ENCODE data around the gene PEMT. TPM values are rescaled to one million over a fixed set of nuclear protein-coding genes. Genes with fewer than 3 reads are reported as not detected.

The PEMT gene
- polyA plus RNA-seq, 1 donor = 25.7 TPM

DNA sequence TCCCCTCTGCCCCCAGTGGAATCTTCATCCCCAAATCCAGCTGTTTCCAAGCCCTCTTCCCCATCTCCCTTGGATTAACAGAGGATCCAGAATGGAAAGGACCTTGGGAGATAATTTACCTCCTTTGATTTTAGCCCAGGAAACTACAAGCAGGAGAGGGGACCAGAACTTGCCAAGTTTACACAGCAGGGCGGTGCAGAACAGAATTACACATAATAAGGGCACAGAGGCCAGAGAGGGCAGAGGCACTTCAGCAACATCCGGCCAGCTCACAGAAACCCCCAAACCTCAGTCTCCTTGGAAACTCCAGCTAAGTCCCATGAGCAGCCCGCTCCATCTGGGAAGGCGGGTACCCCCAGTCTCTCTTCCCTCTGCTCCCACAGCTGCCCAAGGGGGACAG is 27.2 kb downstream of the PEMT start:
- Histone ChIP-seq H3K9me3 (ENCODE audit: control insufficient read depth, low read depth, low read length) (no peaks in the 10 kb centered on the region), H3K27ac (ENCODE audit: low read length) (peak overlapping the region; percentile 14), H3K4me1 (ENCODE audit: control insufficient read depth, insufficient read depth, low read length) (peaks cover 34% of the 10 kb centered on the region), H3K4me3 (ENCODE audit: low read length) (no peak overlapping the region), H3K36me3 (ENCODE audit: control insufficient read depth, insufficient read depth, low read length) (no peaks in the 10 kb centered on the region), H3K27me3 (ENCODE audit: control insufficient read depth, insufficient read depth, low read length) (no peaks in the 10 kb centered on the region)
- no peak for DNase-seq
- no CpG with 5 or more reads among the region's 4 CpGs for WGBS (ENCODE audit: insufficient coverage, low lambda C conversion rate)

DNA sequence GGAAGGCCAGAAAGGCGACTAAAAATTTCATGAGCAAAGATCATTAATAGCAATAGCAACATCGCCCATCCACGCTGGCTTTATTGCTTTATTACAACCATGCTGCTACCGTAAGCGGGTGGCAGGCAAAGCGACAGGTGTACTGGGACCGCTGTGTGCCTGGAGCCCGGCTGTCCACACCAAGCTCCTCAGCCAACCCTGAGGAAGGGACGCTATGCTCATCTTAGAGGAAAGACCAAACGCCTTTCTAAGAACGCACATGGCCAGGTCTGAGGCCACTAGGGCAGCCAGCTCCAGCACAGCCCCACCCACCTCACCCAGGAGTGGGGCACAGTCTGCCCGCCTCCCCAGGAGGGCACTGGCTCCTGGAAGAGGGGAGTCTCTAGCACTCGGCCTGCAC is 28.0 kb downstream of the PEMT start:
- WGBS (ENCODE audit: insufficient coverage, low lambda C conversion rate) = no CpG with 5 or more reads among the region's 13 CpGs
- Histone ChIP-seq H3K9me3 (ENCODE audit: control insufficient read depth, low read depth, low read length) (no peaks in the 10 kb centered on the region), H3K36me3 (ENCODE audit: control insufficient read depth, insufficient read depth, low read length) (no peaks in the 10 kb centered on the region), H3K4me1 (ENCODE audit: control insufficient read depth, insufficient read depth, low read length) (peaks cover 28% of the 10 kb centered on the region), H3K27me3 (ENCODE audit: control insufficient read depth, insufficient read depth, low read length) (no peaks in the 10 kb centered on the region), H3K4me3 (ENCODE audit: low read length) (no peak overlapping the region), H3K27ac (ENCODE audit: low read length) (peak overlapping the region; percentile 14)
- peak in 1 of 2 donors; percentile 33 for DNase-seq

DNA sequence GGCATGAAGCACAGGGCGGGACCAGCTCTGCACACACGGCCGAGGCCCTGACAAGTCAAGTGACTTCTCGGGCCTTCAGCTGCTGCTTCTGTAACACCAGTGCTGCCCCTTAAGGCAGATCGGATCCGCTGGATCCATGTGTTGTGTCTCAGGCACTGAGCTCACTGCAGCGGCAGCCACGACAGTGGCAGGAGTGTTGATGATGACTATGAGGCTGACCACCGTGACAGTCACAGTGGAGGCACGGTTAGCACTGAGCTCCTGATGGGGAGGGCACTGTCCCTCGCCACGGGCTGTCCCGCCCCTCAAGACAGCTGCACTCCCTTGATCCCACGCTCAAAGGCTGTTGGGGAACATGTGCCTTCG is 29.4 kb downstream of the PEMT start:
- Histone ChIP-seq H3K27me3 (ENCODE audit: control insufficient read depth, insufficient read depth, low read length) (no peaks in the 10 kb centered on the region), H3K27ac (ENCODE audit: low read length) (no peak overlapping the region), H3K4me1 (ENCODE audit: control insufficient read depth, insufficient read depth, low read length) (peaks cover 25% of the 10 kb centered on the region), H3K4me3 (ENCODE audit: low read length) (no peak overlapping the region), H3K9me3 (ENCODE audit: control insufficient read depth, low read depth, low read length) (no peaks in the 10 kb centered on the region), H3K36me3 (ENCODE audit: control insufficient read depth, insufficient read depth, low read length) (no peaks in the 10 kb centered on the region)
- no peak for DNase-seq
- no CpG with 5 or more reads among the region's 15 CpGs for WGBS (ENCODE audit: insufficient coverage, low lambda C conversion rate)

DNA sequence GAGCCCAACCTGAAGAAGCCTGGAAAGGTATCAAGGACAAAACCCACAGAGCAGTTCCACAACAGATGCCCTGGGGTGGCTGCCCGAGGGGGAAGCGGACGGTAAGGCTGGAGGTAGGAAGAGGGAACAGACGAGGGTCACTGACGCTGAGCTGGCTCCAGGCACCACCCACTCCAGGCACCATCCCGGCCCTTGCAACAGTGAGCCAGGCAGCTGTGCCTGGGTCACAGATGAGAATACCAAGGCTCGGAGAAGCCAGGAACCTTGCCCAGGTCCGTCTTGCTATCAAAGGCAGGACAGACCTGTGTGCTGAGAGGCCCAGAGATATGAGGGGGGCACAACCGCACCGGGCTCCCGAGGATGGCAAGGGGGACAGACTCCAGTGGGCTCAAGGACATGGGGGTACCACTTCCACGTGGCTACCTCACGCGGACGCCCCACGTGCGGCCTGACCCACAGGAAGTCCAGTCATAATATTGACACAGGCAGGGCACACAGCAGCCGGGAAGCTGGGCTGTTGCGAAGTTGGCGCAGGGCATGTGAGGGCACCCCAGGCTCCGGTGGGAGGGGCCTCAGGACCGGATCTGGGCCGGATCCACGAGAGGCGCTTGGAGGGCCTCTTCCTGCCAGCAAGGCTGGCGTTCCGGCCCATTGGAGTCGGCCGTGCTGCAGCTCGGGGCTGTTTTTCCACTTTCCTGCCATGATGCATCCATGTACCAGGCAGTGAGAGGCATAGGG is 29.9 kb downstream of the PEMT start:
- Histone ChIP-seq H3K4me1 (ENCODE audit: control insufficient read depth, insufficient read depth, low read length) (peaks cover 25% of the 10 kb centered on the region), H3K27ac (ENCODE audit: low read length) (peak overlapping the region; percentile 0), H3K4me3 (ENCODE audit: low read length) (no peak overlapping the region), H3K27me3 (ENCODE audit: control insufficient read depth, insufficient read depth, low read length) (no peaks in the 10 kb centered on the region), H3K9me3 (ENCODE audit: control insufficient read depth, low read depth, low read length) (no peaks in the 10 kb centered on the region), H3K36me3 (ENCODE audit: control insufficient read depth, insufficient read depth, low read length) (no peaks in the 10 kb centered on the region)
- DNase-seq = no peak
- no CpG with 5 or more reads among the region's 30 CpGs for WGBS (ENCODE audit: insufficient coverage, low lambda C conversion rate)

DNA sequence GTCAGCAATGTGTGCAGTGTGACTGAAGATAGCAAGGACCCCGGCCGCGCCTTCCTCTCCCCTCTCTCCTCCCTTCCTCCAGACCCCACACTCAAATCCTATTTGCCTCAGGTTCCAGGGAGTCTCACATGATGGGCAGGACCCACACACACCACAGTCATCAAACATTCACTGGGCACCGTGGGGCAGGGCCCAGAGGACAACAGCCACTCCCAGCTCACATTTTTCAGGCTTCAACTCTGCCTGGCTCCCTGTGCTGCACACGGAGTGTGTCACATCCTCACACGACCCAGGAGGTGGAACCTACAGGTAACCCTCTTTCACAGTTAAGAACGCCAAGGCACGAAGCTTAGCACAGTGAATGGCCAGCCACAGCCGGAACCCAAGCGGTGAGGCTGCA is 30.5 kb downstream of the PEMT start:
- WGBS (ENCODE audit: insufficient coverage, low lambda C conversion rate) = no CpG with 5 or more reads among the region's 10 CpGs
- H3K27me3 ChIP-seq (ENCODE audit: control insufficient read depth, insufficient read depth, low read length) = no peaks in the 10 kb centered on the region
- H3K9me3 ChIP-seq (ENCODE audit: control insufficient read depth, low read depth, low read length) = no peaks in the 10 kb centered on the region
- no peaks in the 10 kb centered on the region for H3K36me3 ChIP-seq (ENCODE audit: control insufficient read depth, insufficient read depth, low read length)
- H3K27ac ChIP-seq (ENCODE audit: low read length) = peak overlapping the region; percentile 0
- no peak overlapping the region for H3K4me3 ChIP-seq (ENCODE audit: low read length)
- peaks cover 25% of the 10 kb centered on the region for H3K4me1 ChIP-seq (ENCODE audit: control insufficient read depth, insufficient read depth, low read length)
- no peak for DNase-seq

DNA sequence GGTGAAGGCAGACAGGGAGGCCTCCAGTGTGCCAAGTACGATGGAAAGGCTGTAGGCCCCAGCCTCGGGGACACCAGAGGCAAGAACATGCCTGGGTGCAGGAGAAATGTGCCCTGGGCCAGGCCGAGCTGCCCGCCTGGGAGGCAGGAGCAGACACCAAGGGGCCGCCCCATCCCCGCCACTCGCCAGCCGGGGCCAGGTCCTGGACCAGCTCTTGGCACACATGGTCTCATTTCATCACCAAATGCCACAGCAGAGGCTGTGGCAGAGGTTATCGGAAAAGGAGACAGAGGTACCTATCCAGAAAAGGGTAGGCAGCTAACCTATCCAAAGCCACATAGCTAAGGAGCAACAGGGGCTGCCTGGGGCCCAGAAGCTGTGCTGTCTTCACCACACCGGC is 31.3 kb downstream of the PEMT start:
- no peak overlapping the region for H3K27ac ChIP-seq (ENCODE audit: low read length)
- no peak for DNase-seq
- H3K36me3 ChIP-seq (ENCODE audit: control insufficient read depth, insufficient read depth, low read length) = no peaks in the 10 kb centered on the region
- no peaks in the 10 kb centered on the region for H3K27me3 ChIP-seq (ENCODE audit: control insufficient read depth, insufficient read depth, low read length)
- 90% methylated on average over 2 of the region's 10 CpGs for WGBS (ENCODE audit: insufficient coverage, low lambda C conversion rate)
- H3K4me1 ChIP-seq (ENCODE audit: control insufficient read depth, insufficient read depth, low read length) = peaks cover 20% of the 10 kb centered on the region
- no peak overlapping the region for H3K4me3 ChIP-seq (ENCODE audit: low read length)
- H3K9me3 ChIP-seq (ENCODE audit: control insufficient read depth, low read depth, low read length) = no peaks in the 10 kb centered on the region

DNA sequence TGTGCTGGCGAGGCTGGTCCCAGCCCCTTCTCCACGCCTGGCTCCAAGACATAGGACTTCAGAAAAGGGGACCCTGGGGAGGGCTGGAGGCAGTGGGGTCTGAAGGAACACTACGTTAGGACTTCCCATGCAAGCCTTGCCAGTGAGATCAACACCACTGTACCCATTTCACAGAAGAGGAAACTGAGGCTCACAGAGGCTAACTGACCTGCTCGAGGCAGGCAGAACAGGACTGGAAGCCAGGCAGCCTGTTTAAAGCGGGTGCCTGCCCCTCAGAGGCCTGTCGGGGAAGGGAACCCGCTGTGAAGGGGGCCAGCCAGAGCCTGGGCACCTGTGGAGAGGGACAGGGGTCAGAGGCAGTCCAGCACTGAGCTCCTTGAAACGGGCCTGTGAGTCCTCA is 32.3 kb downstream of the PEMT start:
- Histone ChIP-seq H3K9me3 (ENCODE audit: control insufficient read depth, low read depth, low read length) (no peaks in the 10 kb centered on the region), H3K27me3 (ENCODE audit: control insufficient read depth, insufficient read depth, low read length) (no peaks in the 10 kb centered on the region), H3K4me3 (ENCODE audit: low read length) (no peak overlapping the region), H3K27ac (ENCODE audit: low read length) (no peak overlapping the region), H3K36me3 (ENCODE audit: control insufficient read depth, insufficient read depth, low read length) (no peaks in the 10 kb centered on the region), H3K4me1 (ENCODE audit: control insufficient read depth, insufficient read depth, low read length) (peaks cover 15% of the 10 kb centered on the region)
- DNase-seq = no peak
- no CpG with 5 or more reads among the region's 8 CpGs for WGBS (ENCODE audit: insufficient coverage, low lambda C conversion rate)

DNA sequence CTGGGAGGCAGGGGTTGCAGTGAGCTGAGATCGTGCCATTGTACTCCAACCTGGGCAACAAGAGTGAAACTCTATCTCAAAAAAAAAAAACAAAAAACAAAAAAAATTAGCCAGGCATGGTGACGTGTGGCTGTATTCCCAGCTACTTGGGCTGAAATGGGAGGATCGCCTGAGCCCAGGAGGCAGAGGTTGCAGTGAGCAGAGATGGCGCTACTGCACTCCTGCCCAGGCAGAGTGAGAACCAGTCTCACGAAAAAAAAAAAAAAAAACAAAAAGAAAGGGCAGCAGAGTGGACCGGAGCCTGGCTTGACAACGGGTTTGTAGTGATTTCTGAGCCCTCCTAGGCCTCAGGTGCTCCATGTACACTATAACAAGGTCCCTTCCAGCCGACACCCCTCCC is 33.1 kb downstream of the PEMT start:
- no peak overlapping the region for H3K4me3 ChIP-seq (ENCODE audit: low read length)
- H3K9me3 ChIP-seq (ENCODE audit: control insufficient read depth, low read depth, low read length) = no peaks in the 10 kb centered on the region
- H3K4me1 ChIP-seq (ENCODE audit: control insufficient read depth, insufficient read depth, low read length) = peaks cover 8% of the 10 kb centered on the region
- H3K27me3 ChIP-seq (ENCODE audit: control insufficient read depth, insufficient read depth, low read length) = no peaks in the 10 kb centered on the region
- H3K36me3 ChIP-seq (ENCODE audit: control insufficient read depth, insufficient read depth, low read length) = no peaks in the 10 kb centered on the region
- DNase-seq = no peak
- no CpG with 5 or more reads among the region's 8 CpGs for WGBS (ENCODE audit: insufficient coverage, low lambda C conversion rate)
- no peak overlapping the region for H3K27ac ChIP-seq (ENCODE audit: low read length)

DNA sequence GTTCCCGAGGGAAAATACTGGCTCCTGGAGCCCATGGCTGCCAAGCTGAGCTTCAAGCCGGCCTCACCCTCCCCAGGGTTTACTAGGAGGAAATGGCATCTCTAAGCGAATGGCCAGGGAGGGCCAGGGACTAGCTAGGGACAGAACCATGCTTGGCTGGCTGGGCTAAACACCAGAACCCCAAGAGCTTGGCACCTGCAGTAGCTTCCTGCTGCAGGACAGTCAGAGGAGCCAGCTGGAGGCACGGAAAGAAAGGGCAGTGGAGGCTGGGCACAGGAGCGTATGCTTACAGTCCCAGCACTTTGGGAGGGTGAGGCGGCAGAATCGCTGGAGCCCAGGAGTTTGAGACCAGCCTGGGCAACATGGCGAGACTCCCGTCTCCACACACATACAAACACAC is 33.7 kb downstream of the PEMT start:
- Histone ChIP-seq H3K27me3 (ENCODE audit: control insufficient read depth, insufficient read depth, low read length) (no peaks in the 10 kb centered on the region), H3K9me3 (ENCODE audit: control insufficient read depth, low read depth, low read length) (no peaks in the 10 kb centered on the region), H3K27ac (ENCODE audit: low read length) (no peak overlapping the region), H3K4me3 (ENCODE audit: low read length) (no peak overlapping the region), H3K36me3 (ENCODE audit: control insufficient read depth, insufficient read depth, low read length) (no peaks in the 10 kb centered on the region), H3K4me1 (ENCODE audit: control insufficient read depth, insufficient read depth, low read length) (peaks cover 1% of the 10 kb centered on the region)
- DNase-seq = no peak
- WGBS (ENCODE audit: insufficient coverage, low lambda C conversion rate) = no CpG with 5 or more reads among the region's 9 CpGs

DNA sequence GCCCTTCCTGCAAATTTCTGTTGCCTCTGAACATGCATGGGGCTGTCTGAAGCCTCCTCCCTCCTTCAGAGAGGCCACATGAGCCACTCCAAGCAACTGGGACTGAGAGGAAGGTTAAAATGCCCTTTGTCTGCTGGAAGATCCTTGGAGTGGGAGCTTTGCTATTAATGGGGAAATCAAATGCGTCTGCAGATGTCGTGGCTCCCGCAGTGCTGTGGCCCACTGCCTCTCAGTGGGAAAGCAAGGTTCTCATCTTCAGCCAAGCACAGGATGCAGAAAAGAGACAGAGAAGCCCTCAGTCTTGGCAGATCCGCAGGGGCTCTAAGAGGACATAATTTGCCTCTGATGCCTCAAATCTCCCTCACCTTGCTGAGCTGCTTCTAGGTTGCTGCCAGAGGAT is 34.8 kb downstream of the PEMT start:
- Histone ChIP-seq H3K4me1 (ENCODE audit: control insufficient read depth, insufficient read depth, low read length) (peaks cover 2% of the 10 kb centered on the region), H3K36me3 (ENCODE audit: control insufficient read depth, insufficient read depth, low read length) (no peaks in the 10 kb centered on the region), H3K27me3 (ENCODE audit: control insufficient read depth, insufficient read depth, low read length) (no peaks in the 10 kb centered on the region), H3K4me3 (ENCODE audit: low read length) (no peak overlapping the region), H3K9me3 (ENCODE audit: control insufficient read depth, low read depth, low read length) (no peaks in the 10 kb centered on the region), H3K27ac (ENCODE audit: low read length) (no peak overlapping the region)
- WGBS (ENCODE audit: insufficient coverage, low lambda C conversion rate) = no CpG with 5 or more reads among the region's 4 CpGs
- no peak for DNase-seq

DNA sequence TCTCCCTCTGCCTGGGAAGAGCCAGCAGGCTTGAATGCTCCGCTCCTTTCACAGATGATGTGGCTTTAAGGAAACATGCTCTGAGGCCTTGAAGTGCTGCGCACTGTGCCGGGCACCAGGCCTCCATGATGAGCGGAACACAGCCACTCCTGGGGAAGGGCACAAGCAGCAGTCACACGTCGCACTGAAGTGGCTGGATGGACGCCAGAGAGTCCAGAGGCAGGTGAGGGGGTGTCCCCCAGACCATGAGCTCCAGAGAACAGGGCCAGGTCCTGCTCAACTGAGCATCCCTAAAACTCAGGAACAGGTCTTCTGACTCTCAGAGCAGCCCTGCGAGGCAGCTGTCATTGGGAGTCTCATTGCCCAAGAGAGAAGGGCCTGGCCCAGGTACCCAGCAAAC is 35.6 kb downstream of the PEMT start:
- H3K4me1 ChIP-seq (ENCODE audit: control insufficient read depth, insufficient read depth, low read length) = peaks cover 10% of the 10 kb centered on the region
- H3K4me3 ChIP-seq (ENCODE audit: low read length) = no peak overlapping the region
- no peaks in the 10 kb centered on the region for H3K9me3 ChIP-seq (ENCODE audit: control insufficient read depth, low read depth, low read length)
- H3K27me3 ChIP-seq (ENCODE audit: control insufficient read depth, insufficient read depth, low read length) = no peaks in the 10 kb centered on the region
- H3K36me3 ChIP-seq (ENCODE audit: control insufficient read depth, insufficient read depth, low read length) = no peaks in the 10 kb centered on the region
- no peak overlapping the region for H3K27ac ChIP-seq (ENCODE audit: low read length)
- WGBS (ENCODE audit: insufficient coverage, low lambda C conversion rate) = no CpG with 5 or more reads among the region's 8 CpGs
- DNase-seq = no peak
